DOHH2 (cell line): Measurements from ENCODE around the gene SFRP2.

Source experiments
- H3F3A ChIP-seq: fragments of 200-600 bp; sonication (generic), shearing (Covaris generic); 2 replicates; pipeline ENCODE4 v1.6.0; 2016; ENCODE audit warnings: antibody characterized with exemption, mild to moderate bottlenecking; ENCODE audit not compliant: control insufficient read depth, insufficient read depth
- H3K27ac ChIP-seq: fragments of 200-600 bp; sonication (generic); 2 replicates; pipeline ENCODE4 v1.5.1; 2014; ENCODE audit warnings: low read depth, mild to moderate bottlenecking, low read length, moderate library complexity
- H3K27me3 ChIP-seq: fragments of 200-600 bp; sonication (generic); 2 replicates; pipeline ENCODE4 v1.6.1; 2014; ENCODE audit warnings: mild to moderate bottlenecking, low read length, mixed read lengths; ENCODE audit not compliant: control insufficient read depth
- H3K36me3 ChIP-seq: fragments of 200-600 bp; sonication (generic); 2 replicates; pipeline ENCODE4 v1.6.1; 2014; ENCODE audit warnings: mild to moderate bottlenecking, low read length, moderate library complexity, mixed read lengths; ENCODE audit not compliant: control insufficient read depth
- H3K4me1 ChIP-seq: fragments of 200-600 bp; sonication (generic); 2 replicates; pipeline ENCODE4 v1.6.1; 2014; ENCODE audit warnings: mild to moderate bottlenecking, low read length, mixed read lengths; ENCODE audit not compliant: control insufficient read depth
- H3K4me2 ChIP-seq: fragments of 200-600 bp; sonication (generic); 2 replicates; pipeline ENCODE4 v1.6.0; 2014; ENCODE audit warnings: mild to moderate bottlenecking, low read length, moderate library complexity
- H3K4me3 ChIP-seq: fragments of 200-600 bp; sonication (generic); 2 replicates; pipeline ENCODE4 v1.5.1; 2014; ENCODE audit warnings: mild to moderate bottlenecking, low read length, mixed read lengths
- H3K79me2 ChIP-seq: fragments of 200-600 bp; sonication (generic); 2 replicates; pipeline ENCODE4 v1.6.1; 2014; ENCODE audit warnings: mild to moderate bottlenecking, low read length, mixed read lengths; ENCODE audit not compliant: control insufficient read depth
- H3K9me2 ChIP-seq: fragments of 200-600 bp; sonication (generic); replicated peaks from 2 replicates; pipeline ENCODE4 v1.6.1; 2014; ENCODE audit warnings: mild to moderate bottlenecking, low read length, mixed read lengths; ENCODE audit not compliant: control insufficient read depth
- H3K9me3 ChIP-seq: fragments of 200-600 bp; sonication (generic); 2 replicates; pipeline ENCODE4 v1.6.1; 2014; ENCODE audit warnings: antibody characterized with exemption, low read length, mixed read lengths; ENCODE audit not compliant: control insufficient read depth, insufficient read depth
- H4K20me1 ChIP-seq: fragments of 200-600 bp; sonication (generic); 2 replicates; pipeline ENCODE4 v1.6.0; 2014; ENCODE audit warnings: low read depth, mild to moderate bottlenecking, antibody characterized with exemption, low read length, moderate library complexity; ENCODE audit not compliant: control insufficient read depth, insufficient read depth
- CTCF ChIP-seq: fragments of 200-600 bp; sonication (generic); IDR thresholded peaks from one replicate; pipeline ENCODE4 v1.5.1; 2014; ENCODE audit warnings: antibody characterized with exemption, mild to moderate bottlenecking, low read depth, low read length; ENCODE audit not compliant: poor library complexity, severe bottlenecking
- EZH2phosphoT487 ChIP-seq: fragments of 200-600 bp; sonication (generic); IDR thresholded peaks from 2 replicates; pipeline ENCODE4 v1.6.1; 2017; ENCODE audit warnings: borderline replicate concordance, mild to moderate bottlenecking, antibody characterized with exemption, low read length, moderate library complexity, mixed read lengths

The SFRP2 gene

GRCh38 chr4:153757407-153757806 lies 31.5 kb downstream of the SFRP2 start:
- TF ChIP-seq CTCF (no peak), EZH2phosphoT487 (no peak)
- H3K79me2 ChIP-seq, result no peaks in the 10 kb centered on the region
- peaks cover 8% of the 10 kb centered on the region for H3K27me3 ChIP-seq
- no peak overlapping the region for H3K4me3 ChIP-seq
- no peaks in the 10 kb centered on the region for H3F3A ChIP-seq
- no peak overlapping the region for H3K4me2 ChIP-seq
- H3K27ac ChIP-seq, result no peak overlapping the region
- no peaks in the 10 kb centered on the region for H3K9me2 ChIP-seq
- H3K9me3 ChIP-seq, result no peaks in the 10 kb centered on the region
- H4K20me1 ChIP-seq, result no peaks in the 10 kb centered on the region
- no peaks in the 10 kb centered on the region for H3K4me1 ChIP-seq
- H3K36me3 ChIP-seq, result no peaks in the 10 kb centered on the region

GRCh38 chr4:153755186-153755585 lies 33.7 kb downstream of the SFRP2 start:
- no peak overlapping the region for H3K27ac ChIP-seq
- H3K4me1 ChIP-seq, result no peaks in the 10 kb centered on the region
- H3F3A ChIP-seq, result no peaks in the 10 kb centered on the region
- H3K9me2 ChIP-seq, result no peaks in the 10 kb centered on the region
- H3K9me3 ChIP-seq, result no peaks in the 10 kb centered on the region
- no peak overlapping the region for H3K4me2 ChIP-seq
- TF ChIP-seq EZH2phosphoT487, result no peak
- TF ChIP-seq CTCF, result no peak
- H3K79me2 ChIP-seq, result no peaks in the 10 kb centered on the region
- H4K20me1 ChIP-seq, result no peaks in the 10 kb centered on the region
- no peaks in the 10 kb centered on the region for H3K36me3 ChIP-seq
- peaks cover 11% of the 10 kb centered on the region for H3K27me3 ChIP-seq
- no peak overlapping the region for H3K4me3 ChIP-seq

- no peak overlapping the region for H3K27ac ChIP-seq
- TF ChIP-seq EZH2phosphoT487, result no peak
- peak; percentile 92 for TF ChIP-seq CTCF
- H3K4me2 ChIP-seq, result no peak overlapping the region
- H4K20me1 ChIP-seq, result no peaks in the 10 kb centered on the region
- no peak overlapping the region for H3K4me3 ChIP-seq
- no peaks in the 10 kb centered on the region for H3K4me1 ChIP-seq
- H3F3A ChIP-seq, result no peaks in the 10 kb centered on the region
- no peaks in the 10 kb centered on the region for H3K9me3 ChIP-seq
- H3K9me2 ChIP-seq, result no peaks in the 10 kb centered on the region
- H3K79me2 ChIP-seq, result no peaks in the 10 kb centered on the region
- H3K27me3 ChIP-seq, result peaks cover 8% of the 10 kb centered on the region; the same call in 1 of the 2 replicates
- no peaks in the 10 kb centered on the region for H3K36me3 ChIP-seq
Observed at GRCh38 chr4:153750197-153750817, 38.6 kb downstream of the SFRP2 start.
